ENCODE results near the gene ABCC2.

Gene ABCC2

GRCh38 chr10:99775850-99776249, 6.6 kb upstream of the ABCC2 start:
- DNase-seq: no peak

GRCh38 chr10:99777918-99778714, 4.3 kb upstream of the ABCC2 start:
- no peak for DNase-seq

DNA sequence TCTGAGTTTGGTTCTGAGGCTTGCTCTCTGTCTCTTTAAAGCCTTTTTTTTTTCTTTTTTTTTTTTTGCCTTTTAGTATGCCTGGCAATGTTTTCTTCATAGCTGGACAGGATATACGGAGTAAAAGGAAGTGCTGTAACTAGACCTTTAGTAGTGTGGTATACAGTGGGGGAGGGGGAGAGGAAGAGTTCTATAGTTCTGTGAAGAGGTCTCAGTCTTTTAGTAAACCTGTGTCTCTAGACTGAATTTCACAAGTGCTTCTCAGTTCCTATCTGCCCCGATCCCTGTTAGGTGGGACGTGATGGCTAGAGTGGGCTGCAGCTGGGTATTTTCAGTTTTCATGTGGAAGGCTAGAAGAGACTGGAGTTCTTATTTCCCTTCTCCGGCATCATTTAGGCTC, 3.1 kb upstream of the ABCC2 start:
- no peak for DNase-seq

GRCh38 chr10:99781734-99782429, 558 bp upstream of the ABCC2 start:
- DNase-seq: no peak

DNA sequence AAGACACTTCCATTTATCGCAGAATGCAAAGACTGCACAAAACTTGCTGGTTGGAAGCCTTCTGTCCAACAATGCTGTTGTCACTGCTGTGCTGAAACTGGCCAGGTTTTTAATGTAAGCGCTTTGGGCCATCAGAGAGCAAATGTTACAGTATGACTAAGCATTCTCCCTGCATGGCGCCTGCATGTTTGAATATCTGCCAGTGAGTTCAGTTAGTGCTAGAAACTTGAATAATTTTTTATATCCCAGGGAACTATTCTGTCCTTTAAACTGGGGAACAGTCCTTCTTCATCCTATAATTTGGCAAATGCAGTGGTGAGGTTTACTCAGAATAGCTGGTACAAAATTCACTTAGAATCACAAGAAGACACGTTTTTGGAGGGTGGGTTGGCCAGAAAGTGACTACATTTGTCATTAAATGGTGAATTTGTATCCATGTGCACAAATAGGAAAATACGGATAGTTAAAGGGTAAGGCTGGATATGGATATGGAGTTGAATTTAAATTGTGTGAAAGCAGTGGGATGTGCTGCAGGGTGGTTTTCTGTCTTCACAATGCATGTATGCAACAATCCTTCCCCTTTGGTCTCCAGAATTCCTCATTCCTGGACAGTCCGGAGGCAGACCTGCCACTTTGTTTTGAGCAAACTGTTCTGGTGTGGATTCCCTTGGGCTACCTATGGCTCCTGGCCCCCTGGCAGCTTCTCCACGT, 1.7 kb downstream of the ABCC2 start:
- no peak for DNase-seq

- no peak for DNase-seq
These were observed 2.4 kb downstream of the ABCC2 start for GRCh38 chr10:99784727-99785441.

DNA sequence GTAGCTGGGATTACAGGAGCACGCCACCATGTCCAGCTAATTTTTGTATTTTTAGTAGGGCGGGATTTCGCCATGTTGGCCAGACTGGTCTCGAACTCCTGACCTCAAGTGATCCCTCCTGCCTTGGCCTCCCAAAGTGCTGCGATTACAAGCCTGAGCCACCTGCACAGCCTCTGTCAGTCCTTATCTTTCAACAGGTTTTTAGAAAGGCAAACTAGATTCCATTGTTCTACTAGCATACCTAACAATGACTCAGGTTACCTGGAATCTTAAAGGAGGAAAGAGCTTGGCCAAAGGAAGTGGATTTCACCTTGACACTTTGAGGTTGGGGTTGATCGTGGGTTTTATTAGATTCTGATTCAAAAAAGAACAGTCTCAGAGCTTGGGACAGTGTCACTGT, 3.2 kb downstream of the ABCC2 start:
- DNase-seq: no peak

DNA sequence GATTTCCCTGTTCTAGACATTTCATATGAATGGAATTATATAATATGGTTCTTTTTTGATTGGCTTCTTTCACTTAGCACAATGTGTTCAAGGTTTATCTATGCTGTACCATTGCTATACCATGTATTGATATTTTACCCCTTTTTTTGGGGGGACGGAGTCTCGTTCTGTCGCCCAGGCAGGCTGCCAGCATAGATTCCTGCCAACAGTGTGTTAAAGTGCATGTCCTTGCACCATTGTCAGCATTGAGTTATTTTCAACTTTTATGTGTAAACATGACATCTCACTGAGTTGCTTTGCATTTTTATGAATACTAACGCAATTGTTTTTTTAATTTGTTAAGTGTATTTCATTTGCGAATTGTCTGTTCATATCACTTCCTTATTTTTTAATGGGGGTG, 4.9 kb downstream of the ABCC2 start:
- DNase-seq: no peak

DNA sequence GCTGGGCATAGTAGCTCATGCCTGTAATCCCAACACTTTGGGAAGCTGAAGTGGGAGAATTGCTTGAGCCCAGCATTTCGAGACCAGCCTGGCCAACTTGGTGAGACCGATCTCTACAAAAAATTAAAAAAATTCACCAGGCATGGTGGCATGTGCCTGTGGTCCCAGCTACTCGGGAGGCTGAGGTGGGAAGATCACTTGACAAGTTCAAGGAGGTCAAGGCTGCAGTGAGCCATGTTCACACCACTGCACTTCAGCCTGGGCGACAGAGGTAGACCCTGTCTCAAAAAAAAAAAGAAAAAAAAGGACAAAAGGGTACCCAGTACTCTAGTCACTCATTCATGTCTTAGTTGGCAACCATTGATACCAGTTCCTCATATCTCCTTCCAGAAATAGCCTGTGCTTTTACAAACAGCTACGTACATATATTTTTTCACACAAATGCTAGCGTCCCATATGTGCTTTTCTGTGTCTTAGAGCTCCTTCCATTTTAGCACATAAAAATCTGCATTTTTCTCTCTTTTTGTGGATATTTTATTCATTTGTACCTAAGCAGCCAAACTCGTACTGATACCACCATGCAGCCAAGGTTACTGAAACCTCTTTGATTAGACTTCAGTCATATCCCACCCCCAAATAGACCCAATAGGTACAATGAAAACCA, 5.5 kb downstream of the ABCC2 start:
- DNase-seq: no peak

DNA sequence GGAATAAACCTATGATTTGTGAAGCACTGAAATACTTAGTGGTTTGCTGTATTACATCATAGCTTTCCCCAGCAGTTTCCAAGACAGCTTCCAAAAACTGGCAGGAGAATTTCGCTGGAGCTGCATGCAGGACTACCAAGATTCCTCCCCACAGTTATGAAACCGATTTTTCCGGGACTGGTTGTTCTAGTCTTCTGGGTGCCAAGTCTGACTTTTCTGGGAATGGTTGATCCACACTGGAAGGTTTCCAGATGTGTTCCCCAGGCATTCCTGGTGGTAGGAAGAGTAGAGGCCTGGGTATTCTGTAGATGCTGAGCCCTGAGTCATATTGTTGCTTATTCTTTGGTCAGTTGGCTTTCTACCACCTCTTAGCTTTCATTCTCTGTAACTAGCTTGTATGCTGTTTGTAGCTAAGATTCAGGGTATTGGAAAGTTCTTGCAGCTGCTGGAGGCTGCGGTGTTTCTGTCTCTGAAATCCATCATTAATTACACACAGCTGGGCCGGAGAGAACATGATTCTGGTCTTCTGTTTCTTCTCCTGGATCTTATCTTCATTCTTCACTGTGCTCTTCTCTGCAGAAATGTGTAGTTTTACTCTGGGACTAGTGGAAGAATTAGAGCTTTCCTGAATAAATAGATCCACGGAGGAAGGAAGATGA, 6.3 kb downstream of the ABCC2 start:
- DNase-seq: no peak

DNA sequence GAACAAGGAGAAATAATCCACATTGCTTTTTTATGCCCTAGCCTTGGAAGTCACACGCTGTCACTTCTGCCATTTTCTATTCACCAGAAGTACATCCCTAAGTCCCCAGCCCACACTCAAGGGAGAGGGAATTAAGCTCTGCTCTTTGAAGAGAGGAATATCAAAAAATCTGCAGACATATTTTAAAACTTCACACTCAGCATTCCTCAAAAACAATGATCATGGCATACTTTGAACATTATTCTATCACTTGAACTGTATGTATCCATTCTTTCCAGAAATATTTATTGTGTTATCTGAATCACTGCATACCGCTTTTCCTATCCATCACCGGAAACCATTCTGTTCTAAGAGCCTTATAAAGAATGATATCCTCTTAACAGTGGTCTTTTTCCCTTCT, 9.4 kb downstream of the ABCC2 start:
- no peak for DNase-seq

- no peak for DNase-seq
These were observed 11.4 kb downstream of the ABCC2 start for GRCh38 chr10:99793819-99794218.

DNA sequence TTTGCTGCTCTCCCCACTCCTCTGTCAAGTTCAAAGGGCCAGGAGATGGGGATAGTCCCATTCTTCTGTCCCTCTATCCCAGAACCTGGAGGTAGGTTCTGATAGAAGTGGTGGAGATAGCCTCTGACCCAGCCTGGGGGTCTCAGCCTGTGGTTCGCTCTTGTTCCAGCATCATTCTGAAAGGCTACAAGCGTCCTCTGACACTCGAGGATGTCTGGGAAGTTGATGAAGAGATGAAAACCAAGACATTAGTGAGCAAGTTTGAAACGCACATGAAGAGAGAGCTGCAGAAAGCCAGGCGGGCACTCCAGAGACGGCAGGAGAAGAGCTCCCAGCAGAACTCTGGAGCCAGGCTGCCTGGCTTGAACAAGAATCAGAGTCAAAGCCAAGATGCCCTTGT, 14.5 kb downstream of the ABCC2 start:
- no peak for DNase-seq

GRCh38 chr10:99798031-99798430, 15.6 kb downstream of the ABCC2 start:
- no peak for DNase-seq

- no peak for DNase-seq
These were observed 16.5 kb downstream of the ABCC2 start for GRCh38 chr10:99798920-99799319.

GRCh38 chr10:99799613-99800012, 17.2 kb downstream of the ABCC2 start:
- no peak for DNase-seq

DNA sequence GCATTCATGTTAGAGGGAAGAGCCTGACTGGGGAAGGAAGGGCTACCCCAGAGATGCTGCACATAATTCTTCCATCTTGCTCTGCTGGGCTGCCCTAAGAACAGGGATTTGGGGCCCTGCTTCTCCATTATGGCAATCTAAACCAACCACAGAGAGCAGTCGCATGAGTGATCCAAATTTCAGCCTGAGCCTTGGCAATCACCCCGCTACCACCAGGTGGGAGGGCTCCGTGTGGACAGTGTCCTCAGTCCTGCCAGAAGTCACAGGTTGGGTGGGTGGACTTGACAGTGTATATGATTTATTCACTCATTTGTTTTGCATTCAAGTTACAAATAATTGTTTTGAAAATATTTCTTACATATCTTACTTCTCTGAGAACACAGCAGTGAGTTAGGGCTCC, 22.0 kb downstream of the ABCC2 start:
- no peak for DNase-seq

- no peak for DNase-seq
These were observed 22.8 kb downstream of the ABCC2 start for GRCh38 chr10:99805190-99805589.

DNA sequence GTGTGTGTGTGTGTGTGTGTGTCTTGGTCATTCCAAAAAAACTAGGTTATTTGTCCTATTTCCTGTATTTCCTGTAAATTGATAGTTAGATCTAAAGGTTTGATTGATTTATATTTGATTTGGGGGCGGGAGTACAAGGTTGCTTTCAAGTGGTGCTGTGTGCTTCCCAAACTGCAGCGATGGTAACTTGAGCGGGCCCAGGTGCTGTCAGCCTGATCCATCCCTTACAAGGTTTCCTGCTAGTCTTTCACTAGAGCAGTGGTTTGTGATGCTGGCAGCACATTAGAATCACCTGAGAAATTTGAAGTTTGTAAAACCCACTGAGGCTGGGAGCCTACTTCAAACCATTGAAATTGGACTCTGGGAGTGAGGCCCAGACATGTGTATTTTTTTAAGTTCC, 23.7 kb downstream of the ABCC2 start:
- no peak for DNase-seq

- DNase-seq: no peak
These were observed 25.3 kb downstream of the ABCC2 start for GRCh38 chr10:99807786-99808185.

DNA sequence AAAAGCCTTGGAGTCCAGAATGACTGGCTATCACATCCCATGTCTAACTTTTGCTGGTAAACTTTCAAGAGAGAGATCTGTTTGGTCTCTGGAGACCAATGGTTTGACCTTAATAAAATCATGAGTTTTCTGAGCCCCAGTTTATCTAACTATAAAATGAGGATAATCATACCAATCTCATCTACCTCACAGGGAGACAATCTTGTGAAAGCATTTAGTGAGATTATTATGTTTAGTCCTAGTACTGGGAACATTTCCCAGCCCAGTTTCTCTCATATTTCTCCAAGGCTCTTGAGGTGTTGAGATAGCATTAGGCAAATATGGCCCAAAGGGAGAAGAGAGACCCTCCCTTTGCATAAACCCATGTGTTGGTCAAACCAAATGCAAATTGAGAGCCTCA, 25.8 kb downstream of the ABCC2 start:
- no peak for DNase-seq

DNA sequence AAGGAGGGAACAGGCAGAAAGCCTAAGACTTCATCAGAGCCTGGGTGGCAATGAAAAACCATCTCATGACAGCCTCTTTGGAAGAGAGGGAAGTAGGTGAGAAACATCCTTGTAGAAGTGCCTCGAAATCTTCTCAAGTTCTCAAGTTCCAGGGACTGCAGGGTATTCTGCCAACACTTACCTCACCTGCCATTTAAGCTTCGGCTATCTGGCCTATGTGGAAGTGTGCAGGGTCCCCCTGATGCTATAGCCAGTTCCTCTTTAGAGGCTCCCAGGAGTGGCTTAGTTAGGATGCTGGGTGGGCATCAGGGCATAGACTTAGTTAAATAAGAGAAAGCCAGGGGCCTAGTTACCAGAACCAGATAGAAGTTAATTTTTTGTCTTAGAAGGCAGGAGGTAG, 27.0 kb downstream of the ABCC2 start:
- DNase-seq: no peak

All from stimulated activated CD4-positive, alpha-beta T cell treated with anti-CD3 and anti-CD28 coated beads, Interleukin-2, amount 100 ng/mL, for 48 hours (primary cell).